ENCODE data around the gene UNC79.
"Not testable (repeated sequence)": the region's sequence is repeated elsewhere in the genome, so short reads cannot be mapped to it uniquely, and the experiment has no call there.

UNC79 gene

DNA sequence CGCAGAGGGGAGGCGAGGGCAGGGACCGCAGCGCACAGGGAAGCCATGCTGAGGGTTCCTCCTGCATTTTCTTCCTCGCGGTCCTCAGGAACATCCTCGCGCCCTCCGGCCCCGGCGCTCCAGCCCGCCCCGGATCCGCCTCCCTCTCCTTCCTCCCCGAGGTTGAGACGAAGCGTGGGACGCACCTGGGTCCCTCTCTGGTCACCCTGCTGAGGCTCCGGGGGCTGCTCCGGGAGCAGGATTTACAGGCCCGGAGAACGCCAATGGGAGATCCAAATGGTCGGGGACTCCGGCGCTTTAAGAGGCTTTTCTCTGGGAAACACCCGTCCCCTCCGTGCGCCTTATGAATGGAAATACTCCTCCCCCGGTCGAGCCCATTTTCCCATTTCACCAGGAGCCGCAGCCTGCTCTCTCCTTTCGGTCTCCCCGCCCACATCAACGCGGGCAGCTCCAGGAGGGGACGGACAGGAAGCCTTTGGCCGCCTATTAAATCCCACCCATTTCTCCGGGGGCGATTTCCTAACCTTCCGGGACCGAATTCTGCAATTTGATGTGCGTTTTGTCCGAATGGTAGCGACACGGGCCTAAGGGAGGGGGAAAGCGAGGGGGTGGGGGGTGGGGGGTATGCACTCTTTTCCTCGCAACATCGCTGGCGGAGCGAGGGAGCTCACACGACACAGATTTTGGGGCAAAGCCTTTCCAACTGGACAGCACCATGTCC is at the start of gene UNC79:
Gene UNC79 (plus strand): TSS at position 625 of the 721 bp plus-strand sequence. CDS start 91 bp downstream, at position 716.
- DNase-seq (ENCODE audit: low read depth in 2 of 2), result no peak

GRCh38 chr14:93381644-93382043 is 49.1 kb upstream of the UNC79 start:
- DNase-seq (ENCODE audit: low read depth in 2 of 2), result no peak

DNA sequence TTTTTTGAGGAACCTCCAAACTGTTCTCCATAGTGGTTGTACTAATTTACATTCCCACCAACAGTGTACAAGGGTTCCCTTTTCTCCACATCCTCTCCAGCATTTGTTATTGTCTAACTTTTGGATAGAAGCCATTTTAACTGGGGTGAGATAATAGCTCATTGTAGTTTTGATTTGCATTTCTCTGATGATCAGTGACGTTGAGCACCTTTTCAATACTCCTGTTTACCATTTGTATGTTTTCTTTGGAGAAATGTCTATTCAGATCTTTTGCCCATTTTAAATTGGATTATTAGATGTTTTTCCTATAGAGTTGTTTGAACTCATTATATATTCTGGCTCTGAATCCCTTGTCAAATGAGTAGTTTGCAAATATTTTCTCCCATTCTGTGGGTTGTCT is 46.5 kb upstream of the UNC79 start:
- DNase-seq (ENCODE audit: low read depth in 2 of 2), result not testable (repeated sequence)

DNA sequence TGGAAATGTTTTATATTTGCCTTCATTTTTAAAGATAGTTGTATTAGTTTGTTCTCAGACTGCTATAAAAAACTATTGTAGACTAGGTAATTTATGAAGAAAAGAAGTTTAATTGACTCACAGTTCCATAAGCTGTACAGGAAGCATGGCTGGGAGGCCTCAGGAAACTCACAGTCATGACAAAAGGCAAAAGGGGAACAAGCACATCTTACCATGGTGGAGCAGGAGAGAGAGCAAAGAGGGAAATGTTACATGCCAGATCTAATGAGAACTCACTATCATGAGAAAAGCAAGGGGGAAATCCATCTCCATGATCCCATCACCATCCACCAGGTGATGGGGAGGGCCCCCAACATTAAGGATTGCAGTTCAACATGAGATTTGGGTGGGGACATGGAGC is 35.5 kb upstream of the UNC79 start:
- no peak for DNase-seq (ENCODE audit: low read depth in 2 of 2)

GRCh38 chr14:93396456-93396855 is 34.3 kb upstream of the UNC79 start:
- DNase-seq (ENCODE audit: low read depth in 2 of 2), result no peak

GRCh38 chr14:93398491-93398890 is 32.2 kb upstream of the UNC79 start:
- DNase-seq (ENCODE audit: low read depth in 2 of 2), result no peak

- no peak for DNase-seq (ENCODE audit: low read depth in 2 of 2)
Measured at GRCh38 chr14:93402951-93403350, 27.8 kb upstream of the UNC79 start.

- no peak for DNase-seq (ENCODE audit: low read depth in 2 of 2)
Measured at GRCh38 chr14:93410021-93410420, 20.7 kb upstream of the UNC79 start.

- DNase-seq (ENCODE audit: low read depth in 2 of 2), result no peak
Measured at GRCh38 chr14:93410893-93411292, 19.8 kb upstream of the UNC79 start.

DNA sequence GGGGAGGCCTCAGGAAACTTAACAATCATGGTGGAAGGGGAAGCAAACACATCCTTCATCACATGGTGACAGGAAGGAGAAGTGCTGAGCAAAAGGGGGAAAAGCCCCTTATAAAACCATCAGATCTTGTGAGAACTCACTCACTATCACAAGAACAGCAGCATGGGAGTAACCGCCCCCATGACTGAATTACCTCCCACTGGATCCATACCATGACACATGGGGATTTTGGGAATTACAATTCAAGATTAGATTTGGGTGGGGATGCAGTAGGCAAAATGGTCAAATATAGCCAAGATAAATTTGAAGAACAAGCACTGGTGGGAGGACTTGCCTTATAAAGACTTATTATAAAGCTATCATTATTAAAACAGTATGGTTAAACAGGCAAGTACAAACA is 5.6 kb upstream of the UNC79 start:
- not testable (repeated sequence) for DNase-seq (ENCODE audit: low read depth in 2 of 2)

- DNase-seq (ENCODE audit: low read depth in 2 of 2), result no peak
Measured at GRCh38 chr14:93426750-93427149, 4.0 kb upstream of the UNC79 start.

- no peak for DNase-seq (ENCODE audit: low read depth in 2 of 2)
Measured at GRCh38 chr14:93431036-93431670, 414 bp downstream of the UNC79 start.

DNA sequence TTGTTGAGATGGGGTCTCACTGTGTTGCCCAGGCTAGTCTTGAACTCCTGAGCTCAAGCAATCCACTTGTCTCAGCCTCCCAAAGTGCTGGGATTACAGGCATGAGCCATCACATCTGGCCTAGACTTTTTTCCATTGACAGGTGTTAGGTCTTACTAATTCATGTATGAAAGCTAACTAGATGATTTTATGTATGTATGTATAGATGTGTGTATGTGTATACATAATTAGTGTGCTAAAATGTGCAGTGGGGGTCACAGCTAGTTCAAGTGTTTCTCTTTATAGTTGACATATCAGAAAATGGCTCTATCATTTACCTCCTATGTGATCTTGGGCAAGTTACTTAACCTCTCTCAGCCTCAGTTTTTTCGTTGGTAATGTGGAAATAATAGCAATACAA is 23.5 kb downstream of the UNC79 start:
- DNase-seq (ENCODE audit: low read depth in 2 of 2), result no peak

GRCh38 chr14:93456356-93456755 is 25.6 kb downstream of the UNC79 start:
- no peak for DNase-seq (ENCODE audit: low read depth in 2 of 2)

DNA sequence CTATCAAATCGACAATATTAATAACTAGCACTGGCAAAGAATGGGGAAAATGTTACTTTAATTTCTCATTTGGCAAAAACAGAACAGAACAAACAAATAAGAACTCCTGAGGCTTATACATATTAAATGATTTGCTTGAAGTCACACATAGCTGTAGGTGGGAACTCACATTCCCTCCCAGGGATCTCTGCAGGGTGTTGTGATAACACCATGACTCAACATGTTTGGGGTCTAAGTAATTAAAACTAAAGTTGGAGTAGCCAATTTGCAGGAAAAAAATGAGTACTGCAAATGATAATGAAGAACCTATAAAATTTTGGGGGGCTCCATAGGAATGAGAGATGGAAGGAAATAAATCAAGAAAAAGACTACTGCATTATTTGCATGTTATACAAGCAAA is 27.5 kb downstream of the UNC79 start:
- DNase-seq (ENCODE audit: low read depth in 2 of 2), result no peak

DNA sequence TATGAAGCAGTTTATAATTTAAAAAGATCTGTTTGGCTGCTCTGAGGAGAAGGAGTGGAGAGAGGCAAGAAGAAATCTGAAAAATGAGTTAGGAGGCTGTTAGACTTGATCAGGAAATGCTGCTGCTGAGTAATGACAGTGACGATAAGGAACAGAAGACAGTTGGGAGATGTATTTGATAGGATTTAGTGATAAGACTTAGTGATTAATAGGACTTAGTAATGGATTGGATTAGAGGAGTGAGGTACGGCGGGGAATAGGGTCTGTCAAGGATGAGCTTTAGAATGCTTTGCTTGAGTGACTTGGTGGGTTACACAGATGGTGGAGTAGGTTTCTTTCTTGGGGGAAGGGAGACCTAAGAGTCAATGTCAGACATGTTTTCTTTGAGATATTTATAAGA is 31.7 kb downstream of the UNC79 start:
- DNase-seq (ENCODE audit: low read depth in 2 of 2), result no peak

GRCh38 chr14:93464271-93464670 is 33.5 kb downstream of the UNC79 start:
- DNase-seq (ENCODE audit: low read depth in 2 of 2), result no peak

- no peak for DNase-seq (ENCODE audit: low read depth in 2 of 2)
Measured at GRCh38 chr14:93475471-93475870, 44.7 kb downstream of the UNC79 start.

DNA sequence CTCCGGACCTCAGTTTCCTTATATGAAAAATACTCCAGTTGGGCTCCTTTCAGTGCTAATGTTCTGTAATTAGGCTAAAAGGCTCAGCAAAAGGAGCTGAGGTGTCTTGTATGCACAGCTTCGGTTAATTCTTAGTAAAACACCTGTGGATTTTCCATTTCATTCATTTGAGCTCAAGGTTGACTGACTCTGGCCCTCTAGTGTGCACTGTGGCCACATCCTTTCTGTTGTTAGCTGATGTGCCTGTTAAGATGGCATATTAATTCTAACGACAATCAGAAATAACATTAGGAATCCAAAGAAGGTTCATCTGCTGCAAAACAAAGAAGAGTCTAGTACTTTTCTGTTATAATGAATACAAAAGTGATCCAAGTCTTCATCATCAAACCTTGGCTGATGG is 45.6 kb downstream of the UNC79 start:
- no peak for DNase-seq (ENCODE audit: low read depth in 2 of 2)

- not testable (repeated sequence) for DNase-seq (ENCODE audit: low read depth in 2 of 2)
Measured at GRCh38 chr14:93479074-93479473, 48.3 kb downstream of the UNC79 start.

- no peak for DNase-seq (ENCODE audit: low read depth in 2 of 2)
Measured at GRCh38 chr14:93480867-93481266, 50.1 kb downstream of the UNC79 start.

DNA sequence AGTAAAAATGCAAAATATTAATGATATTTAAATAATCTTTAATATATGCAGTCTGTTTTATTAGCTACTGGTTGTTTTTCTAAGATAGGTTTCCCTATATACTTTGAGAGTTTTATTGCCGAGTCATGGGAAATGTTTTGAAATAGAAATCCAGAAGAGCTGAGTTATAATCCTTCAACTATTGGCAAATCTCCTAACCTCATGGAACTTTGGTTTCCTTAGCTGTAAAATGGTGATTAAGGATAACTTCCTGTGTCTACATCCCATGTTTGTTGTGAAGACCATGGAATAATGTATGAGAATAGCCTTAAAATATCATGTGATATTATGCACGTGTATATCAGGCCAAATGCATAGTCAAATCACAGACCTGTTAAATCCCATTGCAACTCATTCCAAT is 51.0 kb downstream of the UNC79 start:
- DNase-seq (ENCODE audit: low read depth in 2 of 2), result no peak

DNA sequence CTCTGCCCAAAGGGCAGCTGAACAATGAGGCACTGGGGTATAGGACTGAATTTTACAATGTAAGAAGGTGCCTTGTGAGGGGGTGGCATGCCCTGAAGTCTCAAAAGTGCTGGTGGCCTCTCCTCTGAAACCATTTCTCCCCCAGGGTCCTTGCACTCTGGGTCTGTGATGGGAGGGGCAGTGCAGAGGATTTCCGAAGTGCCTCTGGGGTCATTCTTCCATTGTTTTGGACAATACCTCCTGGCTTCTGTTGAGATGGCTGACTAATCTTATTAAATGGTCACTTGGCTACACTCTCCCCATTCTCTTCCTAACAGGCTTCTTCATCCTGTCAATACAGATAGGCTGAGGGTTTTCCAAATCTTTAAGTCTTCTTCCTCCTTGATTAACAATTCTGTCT is 59.3 kb downstream of the UNC79 start:
- no peak for DNase-seq (ENCODE audit: low read depth in 2 of 2)

DNA sequence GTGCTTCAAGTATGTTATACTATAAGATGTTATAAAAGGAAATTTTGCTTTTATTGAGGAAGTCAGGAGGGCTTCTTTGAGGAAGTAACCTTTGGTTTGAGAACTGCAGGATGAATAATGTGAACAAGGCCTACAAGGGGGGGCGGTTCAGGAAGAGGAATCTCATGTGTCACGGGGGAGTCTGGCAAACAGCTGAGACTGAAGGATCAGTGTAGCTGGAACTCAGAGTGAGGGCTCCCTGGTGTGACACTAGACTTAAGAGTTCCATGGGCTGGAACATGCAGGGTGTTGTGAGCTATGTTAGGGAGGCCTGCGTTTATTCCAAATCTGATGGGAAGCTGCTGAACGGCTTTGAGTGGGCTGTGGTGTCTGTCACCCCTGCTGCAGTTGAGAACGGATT is 62.3 kb downstream of the UNC79 start:
- no peak for DNase-seq (ENCODE audit: low read depth in 2 of 2)
